Progenitor cell of endocrine pancreas (in vitro differentiated cells): ENCODE results near the gene KRT77. TPM values are rescaled to one million over a fixed set of nuclear protein-coding genes. Genes with fewer than 3 reads are reported as not detected.
"Not testable (repeated sequence)": the region's sequence is repeated elsewhere in the genome, so short reads cannot be mapped to it uniquely, and the experiment has no call there.

Source experiments
- DNase-seq: peaks from one replicate; pipeline ENCODE4 v3.0.0; 2021; ENCODE audit warnings: low spot score; ENCODE audit not compliant: unreplicated experiment
- H3K27ac Mint-ChIP-seq: 2 replicates; pipeline ENCODE4 v1.8.0; 2021; ENCODE audit warnings: mild to moderate bottlenecking, moderate library complexity, mixed read lengths
- H3K27me3 Mint-ChIP-seq: 2 replicates; pipeline ENCODE4 v1.8.0; 2021; ENCODE audit warnings: mixed read lengths
- H3K36me3 Mint-ChIP-seq: 2 replicates; pipeline ENCODE4 v1.8.0; 2022; ENCODE audit warnings: mixed read lengths; ENCODE audit not compliant: insufficient read depth
- H3K4me1 Mint-ChIP-seq: 2 replicates; pipeline ENCODE4 v1.8.0; 2021; ENCODE audit warnings: low read depth, mixed read lengths
- H3K4me3 Mint-ChIP-seq: 2 replicates; pipeline ENCODE4 v1.8.0; 2021; ENCODE audit warnings: low read depth, mild to moderate bottlenecking, moderate library complexity, mixed read lengths
- H3K9me3 Mint-ChIP-seq: 2 replicates; pipeline ENCODE4 v1.8.0; 2021; ENCODE audit warnings: low read depth, mixed read lengths
- CTCF ChIP-seq: fragments of 200-600 bp; sonication (generic); IDR thresholded peaks from one replicate; pipeline ENCODE4 v1.5.0; 2021; ENCODE audit warnings: antibody characterized with exemption, mild to moderate bottlenecking; ENCODE audit not compliant: unreplicated experiment
- long read RNA-seq: library from polyadenylated mRNA; unstranded; transcript quantifications from one replicate; pipeline ENCODE4 v2.0.0, GENCODE V29; 2020
- total RNA-seq: library from RNA; stranded (reverse); gene quantifications from 2 replicates; pipeline ENCODE4 v1.2.1, GENCODE V29; 2021

Gene KRT77
- total RNA-seq = not detected in 2 replicates
- long read RNA-seq = 0 reads

GRCh38 chr12:52703424-52703823, at the start of gene KRT77:
Gene KRT77, minus strand, starts transcription at chr12:52703524. Its CDS starts 90 bp downstream, at chr12:52703434.
- no peak for TF ChIP-seq CTCF
- Mint-ChIP-seq H3K9me3 (no peaks in the 10 kb centered on the region), H3K4me3 (no peak within 1 kb of the TSS), H3K27me3 (peaks cover 35% of the 10 kb centered on the region), H3K36me3 (no peaks in the 10 kb centered on the region), H3K4me1 (peaks cover 8% of the 10 kb centered on the region), H3K27ac (no peak within 1 kb of the TSS)
- DNase-seq = no peak

GRCh38 chr12:52752516-52752915, 49.2 kb upstream of the KRT77 start:
- no peak for TF ChIP-seq CTCF
- DNase-seq = no peak
- Mint-ChIP-seq H3K27ac (no peak overlapping the region), H3K9me3 (no peaks in the 10 kb centered on the region), H3K4me3 (no peak overlapping the region), H3K27me3 (peaks cover 72% of the 10 kb centered on the region), H3K36me3 (no peaks in the 10 kb centered on the region), H3K4me1 (no peaks in the 10 kb centered on the region)

GRCh38 chr12:52751795-52752194, 48.5 kb upstream of the KRT77 start:
- no peak overlapping the region for H3K27ac Mint-ChIP-seq
- no peak for DNase-seq
- no peak for TF ChIP-seq CTCF
- no peaks in the 10 kb centered on the region for H3K36me3 Mint-ChIP-seq
- H3K9me3 Mint-ChIP-seq = no peaks in the 10 kb centered on the region
- peaks cover 78% of the 10 kb centered on the region for H3K27me3 Mint-ChIP-seq
- no peaks in the 10 kb centered on the region for H3K4me1 Mint-ChIP-seq
- H3K4me3 Mint-ChIP-seq = no peak overlapping the region

- H3K27me3 Mint-ChIP-seq = peaks cover 87% of the 10 kb centered on the region
- H3K4me3 Mint-ChIP-seq, H3K27ac Mint-ChIP-seq, H3K4me1 Mint-ChIP-seq, H3K36me3 Mint-ChIP-seq, DNase-seq, H3K9me3 Mint-ChIP-seq: not testable (repeated sequence)
Observed at GRCh38 chr12:52750532-52750931, 47.2 kb upstream of the KRT77 start.

GRCh38 chr12:52749827-52750226, 46.5 kb upstream of the KRT77 start:
- no peak overlapping the region for H3K27ac Mint-ChIP-seq
- DNase-seq = no peak
- TF ChIP-seq CTCF = no peak
- H3K27me3 Mint-ChIP-seq = peaks cover 87% of the 10 kb centered on the region
- H3K4me1 Mint-ChIP-seq = no peaks in the 10 kb centered on the region
- no peaks in the 10 kb centered on the region for H3K9me3 Mint-ChIP-seq
- no peaks in the 10 kb centered on the region for H3K36me3 Mint-ChIP-seq
- H3K4me3 Mint-ChIP-seq = no peak overlapping the region

- no peak overlapping the region for H3K4me3 Mint-ChIP-seq
- H3K27ac Mint-ChIP-seq = no peak overlapping the region
- no peaks in the 10 kb centered on the region for H3K4me1 Mint-ChIP-seq
Observed at GRCh38 chr12:52748578-52748977, 45.3 kb upstream of the KRT77 start.

More at GRCh38 chr12:52748578-52748977, 45.3 kb upstream of the KRT77 start:
- TF ChIP-seq CTCF = no peak
- Mint-ChIP-seq H3K36me3 (no peaks in the 10 kb centered on the region), H3K27me3 (peaks cover 92% of the 10 kb centered on the region), H3K9me3 (no peaks in the 10 kb centered on the region)
- DNase-seq = no peak
